SK-N-SH (cell line): ENCODE results near the gene PBLD.

Source experiments
- CTCF ChIP-seq: fragments of 200-600 bp; sonication (generic); IDR thresholded peaks from 2 replicates; pipeline ENCODE4 v1.6.1; 2017; ENCODE audit warnings: antibody characterized with exemption, mild to moderate bottlenecking, moderate library complexity
- EP300 ChIP-seq, 2 experiments: IDR thresholded peaks; 2 replicates each; pipeline versions ENCODE4 v1.4.0 to v1.6.1; 2012; ENCODE audit warnings: borderline replicate concordance in 1 of 2, low read depth in 1 of 2, low read length in 1 of 2
- EZH2phosphoT487 ChIP-seq: fragments of 200-600 bp; sonication (generic); IDR thresholded peaks from 2 replicates; pipeline ENCODE4 v1.6.1; 2017; ENCODE audit warnings: low read depth, mixed run types, mild to moderate bottlenecking, antibody characterized with exemption, moderate library complexity, borderline replicate concordance
- FOSL2 ChIP-seq: IDR thresholded peaks from 2 replicates; pipeline ENCODE4 v1.4.0; 2012; ENCODE audit warnings: low read depth, mild to moderate bottlenecking, moderate library complexity, borderline replicate concordance
- FOXM1 ChIP-seq: IDR thresholded peaks from 2 replicates; pipeline ENCODE4 v1.4.0; 2012; ENCODE audit warnings: low read depth, mild to moderate bottlenecking
- GABPA ChIP-seq: IDR thresholded peaks from 2 replicates; pipeline ENCODE4 v1.4.0; 2012; ENCODE audit warnings: low read depth, mild to moderate bottlenecking
- IRF3 ChIP-seq: fragments of 150-350 bp; IDR thresholded peaks from 2 replicates; pipeline ENCODE4 v1.6.1; 2016; ENCODE audit warnings: mild to moderate bottlenecking, low read depth, low read length
- POLR2AphosphoS5 ChIP-seq: IDR thresholded peaks from 2 replicates; pipeline ENCODE4 v1.6.1; 2012; ENCODE audit warnings: low read depth, low read length
- TAF1 ChIP-seq: IDR thresholded peaks from 2 replicates; pipeline ENCODE4 v1.6.1; 2012; ENCODE audit warnings: low read depth, mild to moderate bottlenecking, low read length, moderate library complexity, borderline replicate concordance

- TF ChIP-seq CTCF (no peak), GABPA (no peak), POLR2AphosphoS5 (no peak), EP300 (IDR thresholded peaks at IDR 0.05; ENCODE audit: borderline replicate concordance in 1 of 2, low read depth in 1 of 2, low read length in 1 of 2) (no peak), FOXM1 (no peak), EZH2phosphoT487 (no peak), TAF1 (no peak), FOSL2 (no peak), IRF3 (no peak)
Observed at GRCh38 chr10:68303849-68304412, 28.8 kb downstream of the PBLD start.
